T-helper 17 cell (primary cell): ENCODE data around the gene ANKRD13C. TPM values are rescaled to one million over a fixed set of nuclear protein-coding genes. Genes with fewer than 3 reads are reported as not detected.
A peak's percentile ranks its signal among the peaks of the same experiment; 100 is the strongest.

Experiments
- ATAC-seq: fragments of 150-1000 bp; cut with Tn5 transposase; 2 replicates; pipeline ENCODE4 v1.10.0; 2021; ENCODE audit warnings: mild to moderate bottlenecking, moderate library complexity
- DNase-seq, 3 donors: peaks; one replicate each; pipeline versions ENCODE4 v3.0.0 to v3.0.0-alpha.2; 2020 to 2021
- H3K9me3 ChIP-seq: one replicate; pipeline ENCODE4 v1.7.0; 2013; ENCODE audit warnings: low read length, mild to moderate bottlenecking; ENCODE audit not compliant: control insufficient read depth, poor library complexity, severe bottlenecking
- H3K27ac Mint-ChIP-seq: one replicate; pipeline ENCODE4 v1.8.0; 2022; ENCODE audit warnings: mild to moderate bottlenecking, moderate library complexity, mixed read lengths
- H3K27me3 Mint-ChIP-seq: one replicate; pipeline ENCODE4 v1.8.0; 2022; ENCODE audit warnings: mixed read lengths
- H3K36me3 Mint-ChIP-seq: one replicate; pipeline ENCODE4 v1.8.0; 2022; ENCODE audit warnings: low read depth, mixed read lengths
- H3K4me1 Mint-ChIP-seq: one replicate; pipeline ENCODE4 v1.8.0; 2022; ENCODE audit warnings: mild to moderate bottlenecking, mixed read lengths
- H3K4me3 Mint-ChIP-seq: one replicate; pipeline ENCODE4 v1.8.0; 2022; ENCODE audit warnings: mild to moderate bottlenecking, moderate library complexity, mixed read lengths
- total RNA-seq, 4 donors: library from RNA in 2 of 4; stranded (reverse) in 2 of 4; gene quantifications; one replicate each; pipeline ENCODE4 v1.2.3 and lab custom pipeline; 2022 to 2026

Gene ANKRD13C
- total RNA-seq, 2 donors from 2014 or later, result 27.2 to 30.6 TPM

- peaks cover 28% of the 10 kb centered on the region for H3K4me1 Mint-ChIP-seq
- H3K27me3 Mint-ChIP-seq, result no peaks in the 10 kb centered on the region
- peak overlapping the region; percentile 97 for H3K27ac Mint-ChIP-seq
- H3K36me3 Mint-ChIP-seq, result peaks cover 3% of the 10 kb centered on the region
- peak overlapping the region; percentile 45 for H3K4me3 Mint-ChIP-seq
- ATAC-seq (no peak), DNase-seq (no peak)
- H3K9me3 ChIP-seq, result no peaks in the 10 kb centered on the region
Measured at GRCh38 chr1:70220015-70220414, 134.5 kb downstream of the ANKRD13C start.

DNA sequence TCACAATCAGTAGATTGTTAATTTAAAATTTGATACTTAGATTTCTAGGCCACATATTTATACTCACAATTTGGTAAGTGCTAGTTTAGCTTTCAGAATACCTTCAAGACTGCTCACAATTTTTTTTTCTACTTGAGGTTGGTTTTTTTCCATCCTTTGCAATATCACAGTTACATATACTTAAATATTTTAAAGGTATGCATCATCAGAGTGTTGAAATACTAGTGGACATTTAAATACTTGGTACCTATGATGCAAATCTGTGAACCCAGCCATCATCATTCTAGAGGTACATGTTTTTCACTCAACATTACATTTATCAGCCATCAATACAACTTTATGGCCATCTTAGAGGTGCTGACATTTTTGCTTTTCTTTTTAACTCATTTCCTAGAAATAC lies 143.0 kb downstream of the ANKRD13C start:
- Mint-ChIP-seq H3K27me3 (no peaks in the 10 kb centered on the region), H3K4me3 (no peak overlapping the region), H3K36me3 (no peaks in the 10 kb centered on the region), H3K4me1 (peaks cover 22% of the 10 kb centered on the region), H3K27ac (no peak overlapping the region)
- DNase-seq, result no peak
- no peaks in the 10 kb centered on the region for H3K9me3 ChIP-seq
- no peak for ATAC-seq

- no peak overlapping the region for H3K27ac Mint-ChIP-seq
- peaks cover 23% of the 10 kb centered on the region for H3K4me1 Mint-ChIP-seq
- DNase-seq, result no peak
- H3K36me3 Mint-ChIP-seq, result no peaks in the 10 kb centered on the region
- H3K9me3 ChIP-seq, result no peaks in the 10 kb centered on the region
- no peaks in the 10 kb centered on the region for H3K27me3 Mint-ChIP-seq
- ATAC-seq, result no peak
- H3K4me3 Mint-ChIP-seq, result no peak overlapping the region
Measured at GRCh38 chr1:70210820-70211219, 143.7 kb downstream of the ANKRD13C start.

Other genes with a start within 250 kb of the ANKRD13C start
- 10 to 100 TPM; 11.6 to 12.6 TPM for gene LRRC40, start 149.1 kb downstream of the ANKRD13C start, total RNA-seq
- gene SRSF11, start 133.3 kb downstream of the ANKRD13C start, total RNA-seq, result 100 to 1,000 TPM; 325 to 327 TPM
- gene CTH, start 56.5 kb upstream of the ANKRD13C start, total RNA-seq, result 1 to 10 TPM; 4.2 to 5.8 TPM